Upper lobe of left lung (tissue), 4 donors: Measurements from ENCODE around the gene METTL17.
"Not testable (repeated sequence)": the region's sequence is repeated elsewhere in the genome, so short reads cannot be mapped to it uniquely, and the experiment has no call there.

ENCODE experiments used
- CTCF ChIP-seq, 6 experiments: fragments of 450-650 bp in 4 of 6; fragments of 200-600 bp in 2 of 6; sonication (generic) in 2 of 6; IDR thresholded peaks; one replicate each; pipeline ENCODE4 v1.5.1; 2016 to 2019; ENCODE audit warnings: antibody characterized with exemption in 6 of 6
- POLR2A ChIP-seq, 4 donors: fragments of 450-650 bp; IDR thresholded peaks; one replicate each; pipeline ENCODE4 v1.5.1; 2016 to 2017; ENCODE audit warnings: antibody characterized with exemption in 4 of 4, mild to moderate bottlenecking in 2 of 4

GRCh38 chr14:21009721-21010120, 19.9 kb downstream of the METTL17 start:
- TF ChIP-seq CTCF, POLR2A (IDR thresholded peaks at IDR 0.05): not testable (repeated sequence)
